ENCODE measurements around the gene FOSL1.

The FOSL1 gene

DNA sequence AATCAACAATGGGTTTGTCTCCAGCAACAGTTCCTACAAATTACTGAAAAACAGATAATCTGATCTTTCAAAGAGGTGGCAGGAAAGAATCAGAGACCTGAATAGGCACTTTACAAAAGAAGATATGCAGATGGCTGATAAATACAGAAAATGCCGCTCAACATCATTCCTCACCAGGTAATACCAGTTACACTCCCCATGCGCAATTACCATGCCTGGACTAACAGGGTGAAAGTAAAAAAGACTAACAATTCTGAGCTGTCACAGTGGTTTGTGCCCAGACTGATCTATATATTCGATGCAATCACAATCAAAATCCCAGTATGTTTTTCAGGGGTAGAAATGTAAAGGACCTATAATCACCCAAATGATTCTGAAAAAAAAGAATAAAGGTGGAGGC lies 56.4 kb downstream of the FOSL1 start:
- no peak overlapping the region for H3K27ac ChIP-seq
- TF ChIP-seq CTCF (conservative IDR thresholded peaks at IDR 0.05) (no peak), ZFX (IDR thresholded peaks at IDR 0.05) (no peak)

DNA sequence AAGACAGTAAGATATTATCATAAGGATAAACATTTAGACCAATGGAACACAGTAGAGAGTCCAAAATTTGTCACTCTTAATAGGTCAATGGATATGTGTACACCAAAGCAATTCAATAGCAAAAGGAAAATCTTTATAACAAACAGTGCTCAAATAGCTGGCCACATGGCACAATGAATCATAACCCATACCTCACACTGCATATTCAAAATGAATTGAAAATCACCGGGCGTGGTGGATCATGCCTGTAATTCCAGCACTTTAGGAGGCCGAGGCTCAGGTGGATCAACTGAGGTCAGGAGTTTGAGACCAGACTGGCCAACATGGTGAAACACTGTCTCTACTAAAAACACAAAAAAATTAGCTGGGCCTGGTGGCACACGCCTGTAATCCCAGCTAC lies 58.0 kb downstream of the FOSL1 start:
- TF ChIP-seq ZFX (IDR thresholded peaks at IDR 0.05) (no peak), CTCF (conservative IDR thresholded peaks at IDR 0.05) (no peak)

More for the DNA sequence above, 58.0 kb downstream of the FOSL1 start:
- H3K27ac ChIP-seq = no peak overlapping the region

Measured in C4-2B (cell line).